NCI-H128 (cell line): Measurements from ENCODE around the gene OR52E8.

Experiments
- DNase-seq: peaks from one replicate; lab custom pipeline; 2025; ENCODE audit not compliant: unreplicated experiment; lab: John Stamatoyannopoulos, UW

Gene OR52E8

DNA sequence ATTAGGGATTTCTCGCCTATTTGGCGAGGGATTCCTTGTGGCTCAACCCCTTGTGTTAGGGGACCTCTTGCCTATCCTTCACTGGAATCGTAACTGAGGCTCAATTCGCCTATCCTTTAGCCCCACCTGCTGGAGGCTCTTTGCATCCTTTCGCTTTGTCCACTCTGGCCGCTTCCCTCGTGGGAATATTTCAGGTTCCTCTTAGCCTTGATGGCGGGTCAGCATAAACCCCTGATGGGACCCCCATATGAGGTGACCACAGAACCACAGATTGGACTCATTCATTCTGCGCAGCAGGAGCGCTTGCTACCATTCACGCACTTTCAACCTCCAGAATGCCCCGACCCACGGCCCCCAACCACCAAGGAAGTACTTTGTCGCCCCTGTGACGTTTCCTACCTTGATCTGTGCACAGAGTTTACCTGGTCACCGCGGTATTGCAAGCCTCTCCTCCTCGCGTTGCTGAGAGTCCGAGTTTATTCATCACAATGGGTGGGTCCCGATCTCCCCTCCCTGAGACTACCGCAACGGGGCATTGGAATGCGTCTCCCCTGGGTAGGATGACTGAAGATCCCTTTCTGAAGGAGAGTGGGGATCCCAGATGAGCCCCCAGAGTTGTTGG is 48.9 kb downstream of the OR52E8 start, which contains the start of gene OR52N2:
Gene OR52N2 (plus strand): TSS at position 425 of the 622 bp plus-strand sequence. CDS start 11,412 bp downstream, outside the sequence.
- no peak for DNase-seq

DNA sequence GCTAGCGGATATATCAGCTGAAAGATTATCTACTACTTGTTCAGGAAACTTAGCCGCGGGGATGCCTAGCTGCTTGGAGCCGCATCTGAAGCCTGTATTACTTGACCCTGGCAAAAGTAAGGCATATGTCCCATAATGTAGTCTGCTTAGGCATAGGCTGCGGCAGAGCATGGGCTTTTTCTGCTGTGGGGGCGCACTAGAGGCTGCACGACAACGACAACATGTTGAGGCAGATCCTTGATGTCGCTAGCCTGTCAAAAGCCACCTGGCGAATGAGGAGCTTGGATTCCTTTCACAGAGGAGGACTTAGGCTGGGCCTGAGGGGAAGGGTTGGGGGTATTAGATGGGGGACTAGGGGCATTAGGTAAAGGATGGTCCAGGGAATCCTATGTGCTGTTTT is 49.9 kb downstream of the OR52E8 start:
- DNase-seq: no peak
